ENCODE results near the gene RHOBTB1.

DNA sequence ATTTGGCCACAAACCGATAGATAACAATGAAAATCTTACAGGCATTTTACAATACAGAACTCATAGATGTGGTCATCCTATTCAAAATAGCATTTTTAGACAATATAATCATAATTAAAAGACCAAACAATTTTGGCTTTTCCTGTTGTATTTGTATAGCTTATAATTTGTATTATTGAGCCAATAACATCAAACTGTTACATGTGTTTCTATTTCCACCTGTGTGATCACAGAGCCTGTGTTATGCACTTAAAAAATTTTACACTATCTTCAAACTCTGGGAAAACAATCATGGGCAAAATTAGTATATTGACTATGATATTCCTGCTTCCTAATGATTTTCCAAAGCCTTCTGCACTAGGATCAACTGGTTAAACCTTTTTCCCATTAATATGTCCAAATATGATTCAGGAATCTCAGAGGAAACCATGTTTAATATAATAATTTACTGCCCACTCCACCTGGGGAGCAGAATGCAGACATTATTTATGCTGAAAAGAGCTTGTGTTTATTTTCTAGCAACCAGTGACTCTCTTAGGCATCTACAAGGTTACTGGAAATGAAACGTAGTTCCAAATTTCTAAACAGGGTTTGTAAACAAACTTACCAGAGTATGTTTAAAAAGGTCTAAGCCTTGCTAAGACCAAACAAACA lies 1.7 kb downstream of the RHOBTB1 start:
- TF ChIP-seq, protein P1, sequence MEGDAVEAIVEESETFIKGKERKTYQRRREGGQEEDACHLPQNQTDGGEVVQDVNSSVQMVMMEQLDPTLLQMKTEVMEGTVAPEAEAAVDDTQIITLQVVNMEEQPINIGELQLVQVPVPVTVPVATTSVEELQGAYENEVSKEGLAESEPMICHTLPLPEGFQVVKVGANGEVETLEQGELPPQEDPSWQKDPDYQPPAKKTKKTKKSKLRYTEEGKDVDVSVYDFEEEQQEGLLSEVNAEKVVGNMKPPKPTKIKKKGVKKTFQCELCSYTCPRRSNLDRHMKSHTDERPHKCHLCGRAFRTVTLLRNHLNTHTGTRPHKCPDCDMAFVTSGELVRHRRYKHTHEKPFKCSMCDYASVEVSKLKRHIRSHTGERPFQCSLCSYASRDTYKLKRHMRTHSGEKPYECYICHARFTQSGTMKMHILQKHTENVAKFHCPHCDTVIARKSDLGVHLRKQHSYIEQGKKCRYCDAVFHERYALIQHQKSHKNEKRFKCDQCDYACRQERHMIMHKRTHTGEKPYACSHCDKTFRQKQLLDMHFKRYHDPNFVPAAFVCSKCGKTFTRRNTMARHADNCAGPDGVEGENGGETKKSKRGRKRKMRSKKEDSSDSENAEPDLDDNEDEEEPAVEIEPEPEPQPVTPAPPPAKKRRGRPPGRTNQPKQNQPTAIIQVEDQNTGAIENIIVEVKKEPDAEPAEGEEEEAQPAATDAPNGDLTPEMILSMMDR (IDR thresholded peaks at IDR 0.05) = no peak
- TF ChIP-seq POLR2AphosphoS5 (IDR thresholded peaks at IDR 0.05) (no peak), POLR2A (IDR thresholded peaks at IDR 0.05) (no peak), EP300 (IDR thresholded peaks at IDR 0.05) (no peak)

All from suprapubic skin (tissue), 4 donors.